Measurements from ENCODE around the gene MZB1. TPM values are rescaled to one million over a fixed set of nuclear protein-coding genes. Genes with fewer than 3 reads are reported as not detected.
"Not testable (repeated sequence)": the region's sequence is repeated elsewhere in the genome, so short reads cannot be mapped to it uniquely, and the experiment has no call there.

Gene MZB1
- total RNA-seq, 1 experiment from 2014 or later = 0.52 TPM

- intact Hi-C loops (cut with micrococcal nuclease; ENCODE audit: unreplicated experiment) = no loop called here
- H3K4me3 ChIP-seq = no peak overlapping the region
- H3K36me3 ChIP-seq (ENCODE audit: low read depth) = 0 out of 2 replicates have a peak, but pooled peaks cover 10% of the 10 kb centered on the region
- TF ChIP-seq CTCF (conservative IDR thresholded peaks at IDR 0.05) = no peak
- TF ChIP-seq EZH2 (IDR thresholded peaks at IDR 0.05; ENCODE audit: low read depth) = no peak
- no peak overlapping the region for H2AFZ ChIP-seq
- peaks cover 9% of the 10 kb centered on the region; the same call in 1 of the 2 replicates for H3F3A ChIP-seq (ENCODE audit: insufficient read depth, low read depth)
- no TSS peak for BruUV-seq (replicated peaks)
- POLR2A ChIA-PET (ENCODE audit: unreplicated experiment) = no interaction called here
- H4K20me1 ChIP-seq (ENCODE audit: insufficient read depth) = peaks cover 97% of the 10 kb centered on the region
- CTCF ChIA-PET = no interaction called here
- H3K9me2 ChIP-seq (ENCODE audit: insufficient read depth) = no peaks in the 10 kb centered on the region
- no peak overlapping the region for H3K4me2 ChIP-seq
- no peaks in the 10 kb centered on the region for H3K27me3 ChIP-seq (ENCODE audit: insufficient read depth, low read depth)
- H3K4me1 ChIP-seq (replicated peaks; ENCODE audit: insufficient read depth) = no peaks in the 10 kb centered on the region
- H3K27ac ChIP-seq = no peak overlapping the region
- no peak for DNase-seq
- H3K9me3 ChIP-seq (ENCODE audit: insufficient read depth, low read depth) = no peaks in the 10 kb centered on the region
- H3K79me2 ChIP-seq (ENCODE audit: low read depth) = peaks cover 100% of the 10 kb centered on the region
These were observed 35.5 kb downstream of the MZB1 start for GRCh38 chr5:139354186-139354585.

GRCh38 chr5:139347863-139348262, 41.9 kb downstream of the MZB1 start:
- Histone ChIP-seq H3K36me3 (ENCODE audit: low read depth) (peaks cover 32% of the 10 kb centered on the region), H3K79me2 (ENCODE audit: low read depth) (peaks cover 99% of the 10 kb centered on the region), H3K4me1 (replicated peaks; ENCODE audit: insufficient read depth) (peaks cover 18% of the 10 kb centered on the region), H3F3A (ENCODE audit: insufficient read depth, low read depth) (peaks cover 11% of the 10 kb centered on the region), H4K20me1 (ENCODE audit: insufficient read depth) (peaks cover 97% of the 10 kb centered on the region)
- BruUV-seq (replicated peaks); DNase-seq; H3K27ac ChIP-seq; H2AFZ ChIP-seq; intact Hi-C loops (cut with micrococcal nuclease; ENCODE audit: unreplicated experiment); H3K9me3 ChIP-seq (ENCODE audit: insufficient read depth, low read depth); CTCF ChIA-PET; H3K9me2 ChIP-seq (ENCODE audit: insufficient read depth); H3K4me3 ChIP-seq; H3K4me2 ChIP-seq; H3K27me3 ChIP-seq (ENCODE audit: insufficient read depth, low read depth): not testable (repeated sequence)
- POLR2A ChIA-PET (ENCODE audit: unreplicated experiment) = interaction anchor here (0.6 kb wide), 2 partner anchors 62 to 595 kb away, joined by 4 read pairs; no protein-coding TSS in a partner anchor

GRCh38 chr5:139345442-139345841, 44.3 kb downstream of the MZB1 start:
- H3K27me3 ChIP-seq (ENCODE audit: insufficient read depth, low read depth); H3K4me2 ChIP-seq; intact Hi-C loops (cut with micrococcal nuclease; ENCODE audit: unreplicated experiment); H3K4me3 ChIP-seq; H3K9me3 ChIP-seq (ENCODE audit: insufficient read depth, low read depth); CTCF ChIA-PET; H3K9me2 ChIP-seq (ENCODE audit: insufficient read depth); DNase-seq; BruUV-seq (replicated peaks); H3K27ac ChIP-seq; H2AFZ ChIP-seq; POLR2A ChIA-PET (ENCODE audit: unreplicated experiment): not testable (repeated sequence)
- Histone ChIP-seq H3K36me3 (ENCODE audit: low read depth) (peaks cover 27% of the 10 kb centered on the region), H3F3A (ENCODE audit: insufficient read depth, low read depth) (peaks cover 17% of the 10 kb centered on the region), H3K79me2 (ENCODE audit: low read depth) (peaks cover 86% of the 10 kb centered on the region), H3K4me1 (replicated peaks; ENCODE audit: insufficient read depth) (peaks cover 23% of the 10 kb centered on the region), H4K20me1 (ENCODE audit: insufficient read depth) (peaks cover 83% of the 10 kb centered on the region)

GRCh38 chr5:139344177-139344576, 45.5 kb downstream of the MZB1 start:
- H4K20me1 ChIP-seq (ENCODE audit: insufficient read depth) = peaks cover 71% of the 10 kb centered on the region
- CTCF ChIA-PET = no interaction called here

More at GRCh38 chr5:139344177-139344576, 45.5 kb downstream of the MZB1 start:
- Histone ChIP-seq H3K27me3 (ENCODE audit: insufficient read depth, low read depth) (no peaks in the 10 kb centered on the region), H3K4me2 (peak overlapping the region; percentile 98), H3K4me3 (no peak overlapping the region), H3K27ac (no peak overlapping the region), H3K9me3 (ENCODE audit: insufficient read depth, low read depth) (no peaks in the 10 kb centered on the region), H3K9me2 (ENCODE audit: insufficient read depth) (no peaks in the 10 kb centered on the region), H3F3A (ENCODE audit: insufficient read depth, low read depth) (peaks cover 12% of the 10 kb centered on the region), H2AFZ (no peak overlapping the region), H3K36me3 (ENCODE audit: low read depth) (peaks cover 27% of the 10 kb centered on the region), H3K4me1 (replicated peaks; ENCODE audit: insufficient read depth) (peaks cover 23% of the 10 kb centered on the region), H3K79me2 (ENCODE audit: low read depth) (peaks cover 73% of the 10 kb centered on the region)
- TF ChIP-seq CTCF (conservative IDR thresholded peaks at IDR 0.05) (no peak), EZH2 (IDR thresholded peaks at IDR 0.05; ENCODE audit: low read depth) (no peak)
- BruUV-seq (replicated peaks) = no TSS peak
- intact Hi-C loops (cut with micrococcal nuclease; ENCODE audit: unreplicated experiment) = loop anchor here (5.0 kb wide), 2 partner anchors 48 to 52 kb away; partner anchors contain the start of gene MATR3
- no peak for DNase-seq
- POLR2A ChIA-PET (ENCODE audit: unreplicated experiment) = interaction anchor here (0.7 kb wide), 1 partner anchor 12 kb away, joined by 6 read pairs; no protein-coding TSS in a partner anchor
